GM21515 (cell line): ENCODE results near the gene DGKA.
A peak's percentile ranks its signal among the peaks of the same experiment; 100 is the strongest.
"Not testable (repeated sequence)": the region's sequence is repeated elsewhere in the genome, so short reads cannot be mapped to it uniquely, and the experiment has no call there.

Experiments used
- ATAC-seq: cut with Tn5 transposase; IDR thresholded peaks from one replicate; pipeline ENCODE4 v1.9.1; 2021; ENCODE audit not compliant: unreplicated experiment

The DGKA gene

GRCh38 chr12:55966408-55967281, 35.7 kb downstream of the DGKA start, which contains the start of gene CDK2:
TSS of gene CDK2 (plus strand) at chr12:55966830. CDS start at chr12:55967009, 179 bp downstream.
- peak; percentile 91 for ATAC-seq

GRCh38 chr12:55969356-55969755, 38.4 kb downstream of the DGKA start:
- no peak for ATAC-seq

- ATAC-seq = no peak
Measured at GRCh38 chr12:55970775-55971174, 39.8 kb downstream of the DGKA start.

GRCh38 chr12:55972042-55972441, 41.1 kb downstream of the DGKA start:
- ATAC-seq = no peak

- ATAC-seq = no peak
Measured at GRCh38 chr12:55972456-55972855, 41.5 kb downstream of the DGKA start.

GRCh38 chr12:55972911-55973598, 42.1 kb downstream of the DGKA start:
- ATAC-seq = no peak

GRCh38 chr12:55973599-55974307, 42.8 kb downstream of the DGKA start, which contains the start of gene RAB5B:
TSS of gene RAB5B (plus strand) at chr12:55974078. CDS start at chr12:55986961, 12,883 bp downstream.
- peak; percentile 94 for ATAC-seq

GRCh38 chr12:55974308-55974730, 43.4 kb downstream of the DGKA start:
- ATAC-seq = peak; percentile 11

GRCh38 chr12:55978393-55978792, 47.4 kb downstream of the DGKA start:
- ATAC-seq = no peak

- no peak for ATAC-seq
Measured at GRCh38 chr12:55979069-55979468, 48.1 kb downstream of the DGKA start.

GRCh38 chr12:55981882-55982281, 50.9 kb downstream of the DGKA start:
- not testable (repeated sequence) for ATAC-seq

GRCh38 chr12:55982319-55982936, 51.5 kb downstream of the DGKA start:
- peak; percentile 71 for ATAC-seq

GRCh38 chr12:55983232-55983842, 52.4 kb downstream of the DGKA start:
- ATAC-seq = no peak

GRCh38 chr12:55984861-55985260, 53.9 kb downstream of the DGKA start:
- no peak for ATAC-seq

- no peak for ATAC-seq
Measured at GRCh38 chr12:55985341-55985740, 54.4 kb downstream of the DGKA start.

- not testable (repeated sequence) for ATAC-seq
Measured at GRCh38 chr12:55985976-55986375, 55.0 kb downstream of the DGKA start.

GRCh38 chr12:55991110-55991509, 60.1 kb downstream of the DGKA start:
- no peak for ATAC-seq

- ATAC-seq = no peak
Measured at GRCh38 chr12:55993230-55993853, 62.4 kb downstream of the DGKA start.

GRCh38 chr12:55995366-55995765, 64.4 kb downstream of the DGKA start:
- no peak for ATAC-seq

GRCh38 chr12:55996201-55996714, 65.3 kb downstream of the DGKA start:
- no peak for ATAC-seq
